ENCODE measurements around the gene FKBP6.
A peak's percentile ranks its signal among the peaks of the same experiment; 100 is the strongest.
"Not testable (repeated sequence)": the region's sequence is repeated elsewhere in the genome, so short reads cannot be mapped to it uniquely, and the experiment has no call there.

FKBP6 gene

DNA sequence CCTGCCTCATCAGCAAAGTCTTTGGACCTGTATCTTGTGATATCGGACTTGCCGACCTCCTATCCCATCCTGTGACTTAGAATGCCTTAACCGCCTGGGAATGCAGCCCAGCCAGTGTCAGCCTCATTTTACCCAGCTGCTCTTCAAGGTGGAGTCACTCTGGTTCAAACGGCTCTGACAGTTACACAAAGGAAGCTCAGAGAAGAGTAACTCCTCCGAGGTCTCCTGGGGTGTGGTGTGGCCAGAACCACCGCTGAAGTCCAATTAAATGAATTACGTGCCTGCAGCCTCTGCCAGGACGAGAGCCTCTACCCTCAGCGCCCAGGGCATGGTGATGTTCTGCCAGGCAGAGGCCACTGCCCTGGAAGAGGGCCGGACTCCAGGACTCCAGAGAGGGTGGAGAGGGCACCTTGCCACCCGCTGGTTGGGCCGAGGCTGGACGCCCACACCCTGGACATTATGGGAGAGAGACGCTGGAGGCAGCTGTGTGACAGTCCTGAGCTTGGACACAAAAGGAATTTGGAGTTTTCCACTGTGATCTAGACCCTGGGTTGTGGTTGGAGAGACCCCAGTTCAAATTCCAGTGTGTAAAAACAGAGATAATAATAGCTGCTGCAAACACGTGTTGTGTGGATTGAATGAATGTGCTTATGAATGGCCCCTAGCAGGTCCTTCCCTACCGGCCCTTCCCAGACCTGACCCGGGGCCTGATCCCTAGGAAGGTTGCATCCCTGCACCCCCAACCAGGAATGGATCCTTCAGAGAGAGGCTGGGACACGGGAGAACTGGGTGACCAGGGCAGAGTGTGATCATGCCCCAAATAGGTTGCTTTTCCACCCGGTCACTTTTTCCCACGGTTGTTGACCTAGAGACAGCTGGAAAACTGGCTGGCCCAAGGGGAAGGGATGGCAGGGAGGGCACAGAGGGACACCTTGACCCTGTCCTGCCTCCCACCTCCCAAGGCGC is 67.9 kb downstream of the FKBP6 start:
- no peak for DNase-seq

DNA sequence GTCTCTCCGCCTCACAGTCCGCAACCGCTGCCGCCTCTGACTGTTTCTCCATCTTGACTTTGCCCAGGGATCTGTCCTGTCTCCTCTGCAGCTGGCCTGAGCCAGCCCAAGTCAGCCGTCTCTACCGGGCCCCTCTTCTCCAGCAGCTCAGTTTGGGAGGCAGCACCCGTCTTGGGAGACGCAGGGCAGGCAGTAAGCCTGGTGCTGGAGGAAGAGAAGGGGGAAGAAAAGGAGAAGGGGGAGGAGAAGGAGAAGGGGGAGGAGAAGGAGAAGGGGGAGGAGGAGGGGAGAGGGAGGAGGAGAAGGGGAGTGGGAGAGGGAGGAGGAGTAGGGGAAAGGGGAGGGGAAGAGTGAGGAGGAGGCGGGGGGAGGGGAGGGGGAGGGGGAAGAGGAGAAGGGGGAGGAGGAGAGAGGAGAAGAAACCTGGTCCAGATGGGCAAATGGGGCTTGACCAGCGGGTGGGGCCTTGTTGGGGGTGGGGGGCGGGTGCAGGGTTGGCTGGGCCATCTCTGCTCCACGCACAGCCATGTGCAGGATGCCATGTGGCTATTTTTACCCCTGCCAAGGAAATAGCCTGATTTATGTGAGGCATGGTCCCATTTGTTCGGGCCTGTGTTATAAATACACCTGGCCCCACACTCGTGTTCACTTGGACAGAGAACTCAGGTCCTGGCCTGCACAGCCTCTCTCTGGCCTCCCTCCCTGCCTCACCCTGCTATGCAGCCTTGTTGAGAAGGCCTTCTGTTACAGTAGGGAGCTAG is 69.7 kb downstream of the FKBP6 start:
- no peak for DNase-seq

DNA sequence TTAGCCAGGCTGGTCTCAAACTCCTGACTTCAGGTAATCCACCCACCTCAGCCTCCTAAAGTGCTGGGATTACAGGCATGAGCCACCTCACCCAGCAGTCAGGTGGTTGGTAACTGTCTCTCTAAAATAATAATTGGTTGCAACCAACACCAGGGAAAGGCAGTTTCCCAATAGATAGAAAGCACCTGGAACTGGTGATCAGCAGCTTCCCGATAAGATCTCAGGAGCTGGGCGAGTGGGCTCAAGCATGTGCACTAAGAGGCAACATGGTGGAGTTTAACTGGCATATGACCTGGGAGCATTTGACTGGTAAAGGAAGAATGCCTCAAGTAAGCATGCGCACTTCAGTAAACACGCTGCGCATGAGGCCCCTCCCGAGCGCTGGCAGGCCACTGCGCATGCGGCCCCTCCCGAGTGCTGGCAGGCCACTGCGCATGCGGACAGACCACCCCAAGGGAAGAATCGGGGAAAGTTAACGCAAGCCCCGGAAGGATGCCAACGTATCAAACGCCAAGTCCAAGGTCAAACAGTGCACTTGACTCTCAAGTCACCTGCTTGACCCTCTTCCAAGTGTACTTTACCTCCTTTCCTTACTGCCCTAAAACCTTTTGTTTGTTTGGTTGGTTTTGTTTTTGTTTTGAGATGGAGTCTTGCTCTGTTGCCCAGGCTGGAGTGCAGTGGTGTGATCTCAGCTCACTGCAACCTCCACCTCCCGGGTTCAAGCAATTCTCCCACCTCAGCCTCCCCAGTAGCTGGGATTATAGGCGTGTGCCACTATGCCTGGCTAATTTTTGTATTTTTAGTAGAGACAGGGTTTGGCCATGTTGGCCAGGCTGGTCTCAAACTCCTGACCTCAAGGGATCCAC is 71.5 kb downstream of the FKBP6 start:
- DNase-seq: peak; percentile 70

DNA sequence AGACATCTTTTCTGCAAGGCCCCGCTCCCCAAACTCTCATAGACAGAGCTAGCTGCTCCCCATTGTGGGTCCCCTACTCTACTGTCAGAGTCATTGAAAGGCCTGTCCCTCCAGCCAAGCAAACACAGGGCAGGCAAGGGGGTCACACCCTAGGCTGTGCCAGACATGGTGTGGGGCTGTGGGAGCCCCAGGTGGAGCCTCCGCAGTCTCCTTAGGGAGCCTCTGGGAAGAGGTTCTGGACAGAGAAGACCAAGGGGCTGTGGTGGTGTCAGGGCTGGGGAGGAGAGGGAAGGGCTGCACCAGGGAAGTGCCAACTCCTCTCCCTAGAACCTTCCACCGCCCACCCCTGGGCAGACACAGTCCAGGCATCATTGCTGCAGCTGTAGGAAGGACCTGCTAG is 76.9 kb downstream of the FKBP6 start:
- DNase-seq: not testable (repeated sequence)

Data from CD4-positive, alpha-beta T cell treated with Interleukin-4 for 4 hours (primary cell).